SK-N-SH treated with all-trans-retinoic acid at 6 μM for 48 hours (cell line): ENCODE data around the gene UCK1.

ENCODE experiments used
- ATAC-seq: fragments of 200-7000 bp; cut with Tn5 transposase; 3 replicates; pipeline ENCODE4 v1.9.1; 2020; ENCODE audit warnings: mild to moderate bottlenecking, moderate library complexity
- ARNTL ChIP-seq: fragments of 450-650 bp; formaldehyde crosslinking; IDR thresholded peaks from 2 replicates; pipeline ENCODE4 v1.5.0; 2020; ENCODE audit warnings: low read depth, mild to moderate bottlenecking, moderate library complexity, borderline replicate concordance
- BACH2 ChIP-seq: fragments of 250-450 bp; sonication (Bioruptor Pico); IDR thresholded peaks from 2 replicates; pipeline ENCODE4 v1.9.0; 2021; ENCODE audit warnings: mild to moderate bottlenecking, borderline replicate concordance
- CSDC2 ChIP-seq: fragments of 250-450 bp; sonication (Bioruptor Pico); IDR thresholded peaks from 2 replicates; pipeline ENCODE4 v1.5.0; 2020; ENCODE audit warnings: mild to moderate bottlenecking, moderate library complexity
- ESRRG ChIP-seq: fragments of 250-450 bp; sonication (Bioruptor Pico); IDR thresholded peaks from 2 replicates; pipeline ENCODE4 v1.6.1; 2021; ENCODE audit warnings: mild to moderate bottlenecking
- GLIS3 ChIP-seq: fragments of 250-450 bp; sonication (Bioruptor Pico); IDR thresholded peaks from 2 replicates; pipeline ENCODE4 v1.5.0; 2020; ENCODE audit warnings: mild to moderate bottlenecking, moderate library complexity
- ISL1 ChIP-seq: fragments of 250-450 bp; sonication (Bioruptor Pico); IDR thresholded peaks from 2 replicates; pipeline ENCODE4 v2.1.2; 2022; ENCODE audit warnings: mild to moderate bottlenecking, moderate library complexity
- OSR1 ChIP-seq: fragments of 250-450 bp; sonication (Bioruptor Pico); IDR thresholded peaks from 2 replicates; pipeline ENCODE4 v1.8.0; 2022; ENCODE audit warnings: moderate library complexity, mild to moderate bottlenecking, inconsistent platforms
- PPARA ChIP-seq: fragments of 250-450 bp; sonication (Bioruptor Pico); IDR thresholded peaks from 2 replicates; pipeline ENCODE4 v1.5.0; 2020; ENCODE audit warnings: mild to moderate bottlenecking, borderline replicate concordance
- RARB ChIP-seq: fragments of 250-450 bp; sonication (Bioruptor Pico); IDR thresholded peaks from 2 replicates; pipeline ENCODE4 v1.8.0; 2021; ENCODE audit warnings: mild to moderate bottlenecking, moderate library complexity
- SNAI2 ChIP-seq: fragments of 250-450 bp; sonication (Bioruptor Pico); IDR thresholded peaks from 2 replicates; pipeline ENCODE4 v1.5.0; 2020; ENCODE audit warnings: mild to moderate bottlenecking, moderate library complexity
- TCF4 ChIP-seq: fragments of 250-450 bp; sonication (Bioruptor Pico); IDR thresholded peaks from 2 replicates; pipeline ENCODE4 v1.8.0; 2021; ENCODE audit warnings: mild to moderate bottlenecking, moderate library complexity, borderline replicate concordance
- TOX ChIP-seq: fragments of 250-450 bp; sonication (Bioruptor Pico); IDR thresholded peaks from 2 replicates; pipeline ENCODE4 v1.8.0; 2021; ENCODE audit warnings: mild to moderate bottlenecking, moderate library complexity, borderline replicate concordance
- ZC3H10 ChIP-seq: fragments of 250-450 bp; sonication (Bioruptor Pico); IDR thresholded peaks from 2 replicates; pipeline ENCODE4 v1.5.1; 2021; ENCODE audit warnings: mild to moderate bottlenecking, moderate library complexity
- ZFP3 ChIP-seq: fragments of 250-450 bp; sonication (Bioruptor Pico); IDR thresholded peaks from 2 replicates; pipeline ENCODE4 v1.5.0; 2020; ENCODE audit warnings: mild to moderate bottlenecking, moderate library complexity
- ZFP30 ChIP-seq: fragments of 450-650 bp; formaldehyde crosslinking; IDR thresholded peaks from 2 replicates; pipeline ENCODE4 v1.5.0; 2022; ENCODE audit warnings: mild to moderate bottlenecking, moderate library complexity
- ZNF565 ChIP-seq: fragments of 450-650 bp; formaldehyde crosslinking; conservative IDR thresholded peaks from 2 replicates; pipeline ENCODE4 v1.5.0; 2020; ENCODE audit warnings: low read depth, mild to moderate bottlenecking, moderate library complexity
- ZNF70 ChIP-seq: fragments of 450-650 bp; formaldehyde crosslinking; IDR thresholded peaks from 2 replicates; pipeline ENCODE4 v1.5.0; 2020; ENCODE audit warnings: mild to moderate bottlenecking, moderate library complexity
- ZNF8 ChIP-seq: fragments of 450-650 bp; formaldehyde crosslinking; IDR thresholded peaks from 2 replicates; pipeline ENCODE4 v1.5.0; 2020; ENCODE audit warnings: mild to moderate bottlenecking, moderate library complexity
- TF ChIP-seq, protein P1 (sequence below): fragments of 250-450 bp; sonication (Bioruptor Pico); IDR thresholded peaks from 2 replicates; pipeline ENCODE4 v1.5.0; 2020; ENCODE audit warnings: mild to moderate bottlenecking, moderate library complexity
- TF ChIP-seq, protein P2 (sequence below): fragments of 250-450 bp; sonication (Bioruptor Pico); IDR thresholded peaks from 2 replicates; pipeline ENCODE4 v1.5.1; 2021; ENCODE audit warnings: mild to moderate bottlenecking, moderate library complexity
- TF ChIP-seq, protein P3 (sequence below): fragments of 250-450 bp; sonication (Bioruptor Pico); IDR thresholded peaks from 2 replicates; pipeline ENCODE4 v1.8.0; 2021; ENCODE audit warnings: low read depth, mild to moderate bottlenecking, moderate library complexity, borderline replicate concordance
- TF ChIP-seq, protein P4 (sequence below): fragments of 250-450 bp; sonication (Bioruptor Pico); IDR thresholded peaks from 2 replicates; pipeline ENCODE4 v1.8.0; 2020; ENCODE audit warnings: mild to moderate bottlenecking, moderate library complexity, borderline replicate concordance
- TF ChIP-seq, protein P5 (sequence below): fragments of 250-450 bp; sonication (Bioruptor Pico); IDR thresholded peaks from 2 replicates; pipeline ENCODE4 v1.5.1; 2020; ENCODE audit warnings: low read depth, mild to moderate bottlenecking, moderate library complexity

The UCK1 gene

DNA sequence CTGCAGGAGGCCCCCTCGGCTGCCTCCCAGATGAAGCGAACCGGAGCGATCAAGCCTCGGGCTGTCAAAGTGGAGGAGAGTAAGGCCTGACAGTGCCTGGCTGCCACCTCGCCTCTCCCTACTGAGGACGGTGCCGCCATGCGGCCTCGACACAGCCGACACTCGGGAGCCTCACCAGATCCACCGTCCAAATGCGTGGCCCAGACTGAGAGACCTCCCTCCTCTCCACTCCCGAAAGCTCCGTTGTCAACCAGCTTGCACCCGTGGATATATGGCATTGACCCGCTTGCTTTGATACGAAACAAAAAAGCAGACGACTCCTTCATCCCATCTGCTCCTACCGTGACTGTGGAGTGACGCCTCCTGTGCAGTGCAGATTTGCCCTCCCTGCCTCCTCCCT is 35.3 kb downstream of the UCK1 start:
- no peak for ATAC-seq
- TF ChIP-seq ZNF8 (no peak), TOX (CRISPR knock-in tag) (no peak), ZFP30 (CRISPR knock-in tag) (no peak), ISL1 (CRISPR knock-in tag) (no peak), ESRRG (CRISPR knock-in tag) (no peak), ZNF70 (CRISPR knock-in tag) (no peak), TCF4 (no peak), PPARA (CRISPR knock-in tag) (no peak), OSR1 (CRISPR knock-in tag) (no peak), BACH2 (CRISPR knock-in tag) (no peak), ARNTL (CRISPR knock-in tag) (no peak), ZFP3 (CRISPR knock-in tag) (no peak), GLIS3 (no peak), ZC3H10 (no peak)
- TF ChIP-seq, protein P1, sequence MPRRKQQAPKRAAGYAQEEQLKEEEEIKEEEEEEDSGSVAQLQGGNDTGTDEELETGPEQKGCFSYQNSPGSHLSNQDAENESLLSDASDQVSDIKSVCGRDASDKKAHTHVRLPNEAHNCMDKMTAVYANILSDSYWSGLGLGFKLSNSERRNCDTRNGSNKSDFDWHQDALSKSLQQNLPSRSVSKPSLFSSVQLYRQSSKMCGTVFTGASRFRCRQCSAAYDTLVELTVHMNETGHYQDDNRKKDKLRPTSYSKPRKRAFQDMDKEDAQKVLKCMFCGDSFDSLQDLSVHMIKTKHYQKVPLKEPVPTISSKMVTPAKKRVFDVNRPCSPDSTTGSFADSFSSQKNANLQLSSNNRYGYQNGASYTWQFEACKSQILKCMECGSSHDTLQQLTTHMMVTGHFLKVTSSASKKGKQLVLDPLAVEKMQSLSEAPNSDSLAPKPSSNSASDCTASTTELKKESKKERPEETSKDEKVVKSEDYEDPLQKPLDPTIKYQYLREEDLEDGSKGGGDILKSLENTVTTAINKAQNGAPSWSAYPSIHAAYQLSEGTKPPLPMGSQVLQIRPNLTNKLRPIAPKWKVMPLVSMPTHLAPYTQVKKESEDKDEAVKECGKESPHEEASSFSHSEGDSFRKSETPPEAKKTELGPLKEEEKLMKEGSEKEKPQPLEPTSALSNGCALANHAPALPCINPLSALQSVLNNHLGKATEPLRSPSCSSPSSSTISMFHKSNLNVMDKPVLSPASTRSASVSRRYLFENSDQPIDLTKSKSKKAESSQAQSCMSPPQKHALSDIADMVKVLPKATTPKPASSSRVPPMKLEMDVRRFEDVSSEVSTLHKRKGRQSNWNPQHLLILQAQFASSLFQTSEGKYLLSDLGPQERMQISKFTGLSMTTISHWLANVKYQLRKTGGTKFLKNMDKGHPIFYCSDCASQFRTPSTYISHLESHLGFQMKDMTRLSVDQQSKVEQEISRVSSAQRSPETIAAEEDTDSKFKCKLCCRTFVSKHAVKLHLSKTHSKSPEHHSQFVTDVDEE (CRISPR knock-in tag), result no peak
- TF ChIP-seq, protein P2, sequence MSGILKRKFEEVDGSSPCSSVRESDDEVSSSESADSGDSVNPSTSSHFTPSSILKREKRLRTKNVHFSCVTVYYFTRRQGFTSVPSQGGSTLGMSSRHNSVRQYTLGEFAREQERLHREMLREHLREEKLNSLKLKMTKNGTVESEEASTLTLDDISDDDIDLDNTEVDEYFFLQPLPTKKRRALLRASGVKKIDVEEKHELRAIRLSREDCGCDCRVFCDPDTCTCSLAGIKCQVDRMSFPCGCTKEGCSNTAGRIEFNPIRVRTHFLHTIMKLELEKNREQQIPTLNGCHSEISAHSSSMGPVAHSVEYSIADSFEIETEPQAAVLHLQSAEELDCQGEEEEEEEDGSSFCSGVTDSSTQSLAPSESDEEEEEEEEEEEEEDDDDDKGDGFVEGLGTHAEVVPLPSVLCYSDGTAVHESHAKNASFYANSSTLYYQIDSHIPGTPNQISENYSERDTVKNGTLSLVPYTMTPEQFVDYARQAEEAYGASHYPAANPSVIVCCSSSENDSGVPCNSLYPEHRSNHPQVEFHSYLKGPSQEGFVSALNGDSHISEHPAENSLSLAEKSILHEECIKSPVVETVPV (CRISPR knock-in tag), result no peak
- TF ChIP-seq, protein P3, sequence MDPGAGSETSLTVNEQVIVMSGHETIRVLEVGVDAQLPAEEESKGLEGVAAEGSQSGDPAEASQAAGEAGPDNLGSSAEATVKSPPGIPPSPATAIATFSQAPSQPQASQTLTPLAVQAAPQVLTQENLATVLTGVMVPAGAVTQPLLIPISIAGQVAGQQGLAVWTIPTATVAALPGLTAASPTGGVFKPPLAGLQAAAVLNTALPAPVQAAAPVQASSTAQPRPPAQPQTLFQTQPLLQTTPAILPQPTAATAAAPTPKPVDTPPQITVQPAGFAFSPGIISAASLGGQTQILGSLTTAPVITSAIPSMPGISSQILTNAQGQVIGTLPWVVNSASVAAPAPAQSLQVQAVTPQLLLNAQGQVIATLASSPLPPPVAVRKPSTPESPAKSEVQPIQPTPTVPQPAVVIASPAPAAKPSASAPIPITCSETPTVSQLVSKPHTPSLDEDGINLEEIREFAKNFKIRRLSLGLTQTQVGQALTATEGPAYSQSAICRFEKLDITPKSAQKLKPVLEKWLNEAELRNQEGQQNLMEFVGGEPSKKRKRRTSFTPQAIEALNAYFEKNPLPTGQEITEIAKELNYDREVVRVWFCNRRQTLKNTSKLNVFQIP (CRISPR knock-in tag), result no peak
- TF ChIP-seq, protein P4, sequence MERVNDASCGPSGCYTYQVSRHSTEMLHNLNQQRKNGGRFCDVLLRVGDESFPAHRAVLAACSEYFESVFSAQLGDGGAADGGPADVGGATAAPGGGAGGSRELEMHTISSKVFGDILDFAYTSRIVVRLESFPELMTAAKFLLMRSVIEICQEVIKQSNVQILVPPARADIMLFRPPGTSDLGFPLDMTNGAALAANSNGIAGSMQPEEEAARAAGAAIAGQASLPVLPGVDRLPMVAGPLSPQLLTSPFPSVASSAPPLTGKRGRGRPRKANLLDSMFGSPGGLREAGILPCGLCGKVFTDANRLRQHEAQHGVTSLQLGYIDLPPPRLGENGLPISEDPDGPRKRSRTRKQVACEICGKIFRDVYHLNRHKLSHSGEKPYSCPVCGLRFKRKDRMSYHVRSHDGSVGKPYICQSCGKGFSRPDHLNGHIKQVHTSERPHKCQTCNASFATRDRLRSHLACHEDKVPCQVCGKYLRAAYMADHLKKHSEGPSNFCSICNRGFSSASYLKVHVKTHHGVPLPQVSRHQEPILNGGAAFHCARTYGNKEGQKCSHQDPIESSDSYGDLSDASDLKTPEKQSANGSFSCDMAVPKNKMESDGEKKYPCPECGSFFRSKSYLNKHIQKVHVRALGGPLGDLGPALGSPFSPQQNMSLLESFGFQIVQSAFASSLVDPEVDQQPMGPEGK (CRISPR knock-in tag), result no peak

DNA sequence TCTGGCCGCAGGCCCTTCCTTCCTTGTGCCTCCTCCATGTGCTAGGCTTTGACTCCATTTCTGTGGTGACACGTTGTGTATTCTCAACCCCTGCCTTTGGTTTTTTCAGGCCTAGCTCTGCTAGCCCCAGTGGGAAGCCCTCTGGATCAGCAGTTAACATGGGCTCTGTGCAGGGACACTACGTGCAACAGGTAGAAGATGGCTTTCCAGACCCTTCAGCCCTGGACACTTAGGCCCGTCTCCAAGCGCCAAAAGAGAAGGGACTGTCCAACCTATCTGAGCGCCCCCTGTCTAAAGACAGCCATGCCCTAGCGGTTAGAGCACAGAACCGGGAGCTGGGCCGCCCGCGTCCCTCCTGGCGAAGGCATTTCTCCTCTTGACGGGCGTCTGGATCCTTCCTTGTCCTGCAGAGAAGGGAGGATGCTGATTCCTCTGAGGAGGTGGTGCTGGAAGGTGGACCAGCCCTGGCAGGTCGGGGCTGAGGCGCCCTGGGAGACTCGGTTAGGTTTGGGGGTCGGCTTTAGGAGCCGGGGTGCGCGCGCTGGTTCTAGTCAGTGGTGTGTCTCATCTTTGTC is 36.7 kb downstream of the UCK1 start:
- ATAC-seq, result no peak
- TF ChIP-seq BACH2 (CRISPR knock-in tag) (no peak), ISL1 (CRISPR knock-in tag) (no peak), SNAI2 (CRISPR knock-in tag) (no peak), OSR1 (CRISPR knock-in tag) (no peak), GLIS3 (no peak), ZNF70 (CRISPR knock-in tag) (no peak), RARB (CRISPR knock-in tag) (no peak), TOX (CRISPR knock-in tag) (no peak), CSDC2 (CRISPR knock-in tag) (no peak), ZNF565 (CRISPR knock-in tag) (no peak), ZFP30 (CRISPR knock-in tag) (no peak), TCF4 (no peak)
- TF ChIP-seq, protein P4 (CRISPR knock-in tag), result no peak
- TF ChIP-seq, protein P5, sequence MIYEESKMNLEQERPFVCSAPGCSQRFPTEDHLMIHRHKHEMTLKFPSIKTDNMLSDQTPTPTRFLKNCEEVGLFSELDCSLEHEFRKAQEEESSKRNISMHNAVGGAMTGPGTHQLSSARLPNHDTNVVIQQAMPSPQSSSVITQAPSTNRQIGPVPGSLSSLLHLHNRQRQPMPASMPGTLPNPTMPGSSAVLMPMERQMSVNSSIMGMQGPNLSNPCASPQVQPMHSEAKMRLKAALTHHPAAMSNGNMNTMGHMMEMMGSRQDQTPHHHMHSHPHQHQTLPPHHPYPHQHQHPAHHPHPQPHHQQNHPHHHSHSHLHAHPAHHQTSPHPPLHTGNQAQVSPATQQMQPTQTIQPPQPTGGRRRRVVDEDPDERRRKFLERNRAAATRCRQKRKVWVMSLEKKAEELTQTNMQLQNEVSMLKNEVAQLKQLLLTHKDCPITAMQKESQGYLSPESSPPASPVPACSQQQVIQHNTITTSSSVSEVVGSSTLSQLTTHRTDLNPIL (CRISPR knock-in tag), result no peak
- TF ChIP-seq, protein P2 (CRISPR knock-in tag), result no peak
- TF ChIP-seq, all 23 proteins: peak for 0
